Keratinocyte (primary cell): ENCODE data around the gene CDKN2B. TPM values are rescaled to one million over a fixed set of nuclear protein-coding genes. Genes with fewer than 3 reads are reported as not detected.

ENCODE experiments used
- DNase-seq: peaks from one replicate; pipeline ENCODE4 v3.0.0-alpha.2; 2011; ENCODE audit warnings: low read depth, missing footprints, low spot score
- FAIRE-seq: peaks from 2 replicates; lab custom pipeline; 2011; peaks lifted over from hg19 to GRCh38; lab: Jason Lieb, UNC
- H2AFZ ChIP-seq: 2 replicates; pipeline ENCODE4 v1.6.0; 2012; ENCODE audit warnings: low read length, control low read depth, inconsistent platforms; ENCODE audit not compliant: control insufficient read depth
- H3K27ac ChIP-seq: 2 replicates; pipeline ENCODE4 v1.5.1; 2011; ENCODE audit warnings: low read length; ENCODE audit not compliant: control insufficient read depth, insufficient read depth
- H3K27me3 ChIP-seq: 3 replicates; pipeline ENCODE4 v1.6.0; 2011; ENCODE audit warnings: low read length; ENCODE audit not compliant: control insufficient read depth, insufficient read depth; ENCODE audit errors: extremely low read depth
- H3K36me3 ChIP-seq, 2 experiments: 2 replicates in 1 of 2; 3 replicates in 1 of 2; pipeline ENCODE4 v1.5.1; 2011; ENCODE audit warnings: low read length in 2 of 2, mild to moderate bottlenecking in 1 of 2; ENCODE audit not compliant: control insufficient read depth in 2 of 2, insufficient read depth in 2 of 2; ENCODE audit errors: extremely low read depth in 1 of 2
- H3K4me1 ChIP-seq: 3 replicates; pipeline ENCODE4 v1.5.1; 2011; ENCODE audit warnings: low read length; ENCODE audit not compliant: control insufficient read depth, insufficient read depth; ENCODE audit errors: extremely low read depth
- H3K4me2 ChIP-seq: 3 replicates; pipeline ENCODE4 v1.6.0; 2011; ENCODE audit warnings: low read depth, low read length; ENCODE audit not compliant: control insufficient read depth, insufficient read depth; ENCODE audit errors: extremely low read depth
- H3K4me3 ChIP-seq, 3 experiments: fragments of 200-600 bp in 1 of 3; sonication (generic) in 1 of 3; 2 replicates in 2 of 3; 3 replicates in 1 of 3; pipeline ENCODE4 v1.5.1; 2011 to 2016; ENCODE audit warnings: low read length in 3 of 3, mild to moderate bottlenecking in 3 of 3, control low read depth in 2 of 3, inconsistent platforms in 1 of 3, low read depth in 1 of 3, mixed read lengths in 1 of 3, mixed run types in 1 of 3, moderate library complexity in 1 of 3; ENCODE audit not compliant: control insufficient read depth in 2 of 3, insufficient read depth in 2 of 3; ENCODE audit errors: extremely low read depth in 1 of 3
- H3K79me2 ChIP-seq: 2 replicates; pipeline ENCODE4 v1.6.0; 2012; ENCODE audit warnings: low read length; ENCODE audit not compliant: control insufficient read depth, insufficient read depth
- H3K9ac ChIP-seq: 3 replicates; pipeline ENCODE4 v1.6.0; 2011; ENCODE audit warnings: low read length; ENCODE audit not compliant: control insufficient read depth, insufficient read depth; ENCODE audit errors: extremely low read depth
- H3K9me1 ChIP-seq: 3 replicates; pipeline ENCODE4 v1.6.0; 2011; ENCODE audit warnings: low read length; ENCODE audit not compliant: control insufficient read depth, insufficient read depth; ENCODE audit errors: extremely low read depth
- H3K9me3 ChIP-seq: 2 replicates; pipeline ENCODE4 v1.5.1; 2012; ENCODE audit warnings: low read depth, low read length; ENCODE audit not compliant: control insufficient read depth
- H4K20me1 ChIP-seq: 3 replicates; pipeline ENCODE4 v1.6.0; 2011; ENCODE audit warnings: low read length; ENCODE audit not compliant: control insufficient read depth, insufficient read depth; ENCODE audit errors: extremely low read depth
- CTCF ChIP-seq, 3 experiments: IDR thresholded peaks in 1 of 3; conservative IDR thresholded peaks in 1 of 3; optimal IDR thresholded peaks in 1 of 3; 2 replicates in 2 of 3; 3 replicates in 1 of 3; pipeline versions ENCODE3 to v1.5.1; 2011; ENCODE audit warnings: low read length in 3 of 3, mild to moderate bottlenecking in 3 of 3, moderate library complexity in 2 of 3, control low read depth in 1 of 3, inconsistent platforms in 1 of 3; ENCODE audit not compliant: insufficient read depth in 2 of 3; ENCODE audit errors: extremely low read depth in 1 of 3
- EZH2 ChIP-seq: IDR thresholded peaks from one replicate; pipeline ENCODE4 v1.6.1; 2012; ENCODE audit warnings: inconsistent platforms, mild to moderate bottlenecking, low read length, moderate library complexity
- dilution Hi-C: fragments of 300-500 bp; cut with MboI; formaldehyde crosslinking; loops from one replicate; pipeline ENCODE4 v1.7.0; 2020; ENCODE audit warnings: low sequenced_read_pairs; ENCODE audit not compliant: extremely low pct_ligation_motif_present
- polyA plus RNA-seq, 5 experiments: library from polyadenylated mRNA; depleted of rRNA in 3 of 5; stranded (reverse) in 3 of 5; stranded (forward) in 1 of 5; unstranded in 1 of 5; fragments of >200 nt; gene quantifications; 1 replicate in 1 of 5; 2 replicates in 3 of 5; 3 replicates in 1 of 5; pipeline versions ENCODE4 v1.2.1 to v1.2.3, GENCODE V29; 2011 to 2012; ENCODE audit warnings: missing spikeins in 2 of 5, low read depth in 1 of 5, low replicate concordance in 1 of 5
- small RNA-seq, 3 experiments: library from RNA; depleted of rRNA; stranded (forward); fragments of <200 nt; gene quantifications; one replicate each; pipeline ENCODE3, GENCODE V24; 2012; ENCODE audit warnings: low read depth in 3 of 3, low replicate concordance in 1 of 3; ENCODE audit not compliant: insufficient read length in 3 of 3

CDKN2B gene
- polyA plus RNA-seq, 1 donor (not counting 4 experiments of a cell fraction or from before 2014, with no cell fraction given) = 19.9 TPM

GRCh38 chr9:21958833-21959232 lies 50.3 kb downstream of the CDKN2B start:
- Histone ChIP-seq H3K4me2 (no peak overlapping the region), H3K9ac (no peak overlapping the region), H3K9me1 (no peaks in the 10 kb centered on the region), H2AFZ (no peak overlapping the region), H3K36me3 (no peaks in the 10 kb centered on the region), H3K79me2 (no peaks in the 10 kb centered on the region), H3K9me3 (no peaks in the 10 kb centered on the region), H3K4me3 (no peak overlapping the region), H4K20me1 (no peaks in the 10 kb centered on the region), H3K4me1 (no peaks in the 10 kb centered on the region), H3K27ac (no peak overlapping the region), H3K27me3 (no peaks in the 10 kb centered on the region)
- dilution Hi-C loops = no loop called here
- TF ChIP-seq CTCF (optimal IDR thresholded peaks at IDR 0.05 in 1 of 3, IDR thresholded peaks at IDR 0.05 in 1 of 3, conservative IDR thresholded peaks at IDR 0.05 in 1 of 3; ENCODE audit: extremely low read depth in 1 of 3, insufficient read depth in 2 of 3, low read length in 3 of 3) (no peak), EZH2 (no peak)
- no peak for DNase-seq
- no peak for FAIRE-seq

Small RNA genes within 50 kb of the gene (small RNA-seq; reads per million reads assigned to genes)
- 0 reads per million in 3 experiments for gene RF02045

Other genes starting within 250 kb of the CDKN2B start
- gene MTAP, start 206.7 kb downstream of the CDKN2B start, polyA plus RNA-seq = 24.5 to 50.3 TPM (median 48.7 TPM) in 3 replicates
- 65.1 to 125 TPM (median 65.3 TPM) in 3 replicates for gene CDKN2A, start 14.9 kb downstream of the CDKN2B start, polyA plus RNA-seq
- 0.61 to 1.4 TPM (median 1.1 TPM) in 3 replicates for gene CDKN2B-AS1, start 14.5 kb downstream of the CDKN2B start, polyA plus RNA-seq